K562 (cell line): ENCODE data around the gene ARHGAP23. TPM values are rescaled to one million over a fixed set of nuclear protein-coding genes. Genes with fewer than 3 reads are reported as not detected.

Experiments
- ATAC-seq: fragments of 200-7000 bp; cut with Tn5 transposase; 3 replicates; pipeline ENCODE4 v1.9.1; 2020; ENCODE audit warnings: moderate library complexity
- BruUV-seq: library from RNA; stranded (reverse); fragments of 400-500 nt; replicated peaks from 2 replicates; lab custom pipeline; 2021; lab: Mats Ljungman, UMichigan
- CTCF ChIA-PET: fragments of 300-600 bp; formaldehyde crosslinking; extraction: SDS; loops from one replicate; lab custom pipeline; 2021; ENCODE audit warnings: low intra/inter-chr PET ratio; lab: Yijun Ruan, JAX
- POLR2A ChIA-PET: fragments of 300-600, 350-650 bp; sonication (Branson Sonifier 250); formaldehyde crosslinking; extraction: SDS; loops from one replicate; lab custom pipeline; 2021; ENCODE audit warnings: antibody characterized with exemption, inconsistent platforms; lab: Yijun Ruan, JAX
- DNase-seq, 4 experiments: peaks; one replicate each; pipeline versions ENCODE4 v3.0.0 to v3.0.0-alpha.2; 2011 to 2018; ENCODE audit warnings: low spot score in 3 of 4, mixed read lengths in 3 of 4; ENCODE audit errors: extremely low read depth in 1 of 4
- FAIRE-seq: peaks from 2 replicates; lab custom pipeline; 2011; peaks lifted over from hg19 to GRCh38; lab: Jason Lieb, UNC
- H2AFZ ChIP-seq: 2 replicates; pipeline ENCODE4 v1.6.0; 2011; ENCODE audit warnings: low read depth, low read length, control low read depth, inconsistent platforms
- H3K27ac ChIP-seq: fragments of 200-600 bp; 3 replicates; pipeline ENCODE4 v1.8.0; 2011; ENCODE audit warnings: low read depth, mild to moderate bottlenecking, control low read depth, inconsistent platforms, low read length, moderate library complexity, mixed read lengths; ENCODE audit errors: extremely low read depth
- H3K27me3 ChIP-seq, 2 experiments: fragments of 300-600 bp in 1 of 2; 2 replicates in 1 of 2; 3 replicates in 1 of 2; pipeline versions ENCODE4 v1.6.0 to v1.8.0; 2011; ENCODE audit warnings: inconsistent platforms in 2 of 2, low read length in 2 of 2, mild to moderate bottlenecking in 1 of 2, mixed read lengths in 1 of 2, moderate library complexity in 1 of 2; ENCODE audit not compliant: control insufficient read depth in 2 of 2, insufficient read depth in 2 of 2
- H3K36me3 ChIP-seq: fragments of 300-600 bp; 3 replicates; pipeline ENCODE4 v1.8.0; 2011; ENCODE audit warnings: mild to moderate bottlenecking, low read length, inconsistent platforms; ENCODE audit not compliant: control insufficient read depth, insufficient read depth
- H3K4me1 ChIP-seq, 2 experiments: fragments of 200-600 bp in 1 of 2; replicated peaks in 1 of 2; 2 replicates in 1 of 2; 3 replicates in 1 of 2; pipeline versions ENCODE4 v1.5.1 to v1.8.0; 2011; ENCODE audit warnings: inconsistent platforms in 2 of 2, low read length in 2 of 2, mild to moderate bottlenecking in 1 of 2, mixed read lengths in 1 of 2, moderate library complexity in 1 of 2; ENCODE audit not compliant: control insufficient read depth in 2 of 2, insufficient read depth in 2 of 2
- H3K4me2 ChIP-seq: 2 replicates; pipeline ENCODE4 v1.6.1; 2011; ENCODE audit warnings: low read length, control low read depth, inconsistent platforms, mixed read lengths; ENCODE audit not compliant: insufficient read depth
- H3K4me3 ChIP-seq: fragments of 200-600 bp; sonication (generic), shearing (Covaris generic); 2 replicates; pipeline ENCODE4 v1.5.1; 2016; ENCODE audit warnings: control low read depth, inconsistent platforms
- H3K79me2 ChIP-seq: fragments of 200-600 bp; 3 replicates; pipeline ENCODE4 v1.8.0; 2011; ENCODE audit warnings: low read length, inconsistent platforms; ENCODE audit not compliant: control insufficient read depth, insufficient read depth
- H3K9ac ChIP-seq, 2 experiments: 2 replicates each; pipeline versions ENCODE4 v1.6.0 to v1.6.1; 2011; ENCODE audit warnings: low read depth in 2 of 2, low read length in 2 of 2, control low read depth in 1 of 2, inconsistent platforms in 1 of 2, mild to moderate bottlenecking in 1 of 2, mixed read lengths in 1 of 2; ENCODE audit not compliant: insufficient read depth in 1 of 2
- H3K9me1 ChIP-seq: one replicate; pipeline ENCODE4 v1.6.0; 2011; ENCODE audit warnings: inconsistent platforms, mild to moderate bottlenecking, low read length, moderate library complexity; ENCODE audit not compliant: control insufficient read depth, insufficient read depth
- H3K9me3 ChIP-seq: replicated peaks from 2 replicates; pipeline ENCODE4 v1.5.1; 2011; ENCODE audit warnings: low read depth, low read length, inconsistent platforms; ENCODE audit not compliant: control insufficient read depth, insufficient read depth
- H4K20me1 ChIP-seq: replicated peaks from 2 replicates; pipeline ENCODE4 v1.6.1; 2011; ENCODE audit warnings: low read length, inconsistent platforms, mixed read lengths; ENCODE audit not compliant: control insufficient read depth, insufficient read depth
- CBX5 ChIP-seq: IDR thresholded peaks from 2 replicates; pipeline ENCODE4 v1.6.1; 2014; ENCODE audit warnings: low read depth, borderline replicate concordance
- CCNT2 ChIP-seq: IDR thresholded peaks from 2 replicates; pipeline ENCODE4 v1.6.1; 2011; ENCODE audit warnings: borderline replicate concordance, low read depth, mild to moderate bottlenecking, moderate library complexity, mixed read lengths, low read length; ENCODE audit not compliant: insufficient read length; ENCODE audit errors: extremely low read depth
- FOXJ3 ChIP-seq: sonication (generic); formaldehyde crosslinking; IDR thresholded peaks from 2 replicates; pipeline ENCODE4 v1.4.0; 2020; ENCODE audit warnings: mild to moderate bottlenecking, missing genetic modification reagents
- KDM5B ChIP-seq: fragments of 200-600 bp; sonication (generic); IDR thresholded peaks from 2 replicates; pipeline ENCODE4 v1.6.1; 2012; ENCODE audit warnings: low read depth, mild to moderate bottlenecking, moderate library complexity, low read length, control low read depth, inconsistent platforms; ENCODE audit not compliant: insufficient replicate concordance
- SIN3B ChIP-seq: fragments of 450-650 bp; IDR thresholded peaks from 2 replicates; pipeline ENCODE4 v1.6.1; 2017; ENCODE audit warnings: low read depth, mild to moderate bottlenecking, moderate library complexity
- SIRT6 ChIP-seq: IDR thresholded peaks from one replicate; pipeline ENCODE4 v1.6.1; 2012; ENCODE audit warnings: low read depth, mild to moderate bottlenecking, control low read depth, inconsistent platforms, low read length, moderate library complexity
- STAT6 ChIP-seq: sonication (generic); formaldehyde crosslinking; IDR thresholded peaks from 2 replicates; pipeline ENCODE4 v1.8.1; 2023; ENCODE audit warnings: mild to moderate bottlenecking, missing genetic modification reagents
- TRIM28 ChIP-seq: fragments of 450-650 bp; IDR thresholded peaks from 2 replicates; pipeline ENCODE4 v1.6.1; 2017
- YY1 ChIP-seq, 3 experiments: IDR thresholded peaks; 2 replicates each; pipeline ENCODE4 v1.6.1; 2011; ENCODE audit warnings: low read length in 2 of 3, mild to moderate bottlenecking in 2 of 3, moderate library complexity in 2 of 3, borderline replicate concordance in 1 of 3, control low read depth in 1 of 3, low read depth in 1 of 3; ENCODE audit not compliant: insufficient read depth in 3 of 3, insufficient replicate concordance in 2 of 3, control insufficient read depth in 1 of 3, insufficient read length in 1 of 3; ENCODE audit errors: extremely low read depth in 1 of 3
- ZC3H11A ChIP-seq: IDR thresholded peaks from 2 replicates; pipeline ENCODE4 v1.6.1; 2012; ENCODE audit warnings: low read depth, low read length, improper control_type of control experiment
- ZNF217 ChIP-seq: sonication (generic); formaldehyde crosslinking; IDR thresholded peaks from 2 replicates; pipeline ENCODE4 v1.8.0; 2022; ENCODE audit warnings: mild to moderate bottlenecking, missing genetic modification reagents
- ZNF263 ChIP-seq: sonication (generic); formaldehyde crosslinking; IDR thresholded peaks from 2 replicates; pipeline ENCODE4 v1.8.0; 2022; ENCODE audit warnings: mild to moderate bottlenecking, missing genetic modification reagents, borderline replicate concordance
- ZNF408 ChIP-seq: fragments of 250-450 bp; sonication (Bioruptor Pico); IDR thresholded peaks from 2 replicates; pipeline ENCODE4 v1.4.0; 2020; ENCODE audit warnings: low read depth, mild to moderate bottlenecking, moderate library complexity
- ZNF644 ChIP-seq: fragments of 200-800 bp; sonication (Bioruptor generic); IDR thresholded peaks from 2 replicates; pipeline ENCODE4 v1.6.1; 2016; ENCODE audit warnings: low read depth, missing genetic modification characterization, missing compliant biosample characterization
- ZNF77 ChIP-seq: fragments of 250-450 bp; sonication (Bioruptor Pico); IDR thresholded peaks from 2 replicates; pipeline ENCODE4 v1.5.0; 2020
- WGBS: fragments of 100-300 bp; shearing (Covaris generic); methylation state at CpG from one replicate; pipeline ENCODE4 v1.1.6; 2016; ENCODE audit warnings: low coverage, mixed read lengths; ENCODE audit not compliant: insufficient coverage; ENCODE audit errors: missing lambda C conversion rate; 5-methylcytosine and 5-hydroxymethylcytosine counted together
- in situ Hi-C: fragments of 300-500 bp; cut with MboI; formaldehyde crosslinking; loops from 4 replicates; pipeline ENCODE4 v1.15.0; 2018; ENCODE audit warnings: inconsistent platforms, mixed read lengths
- intact Hi-C: fragments of 100-400 bp; cut with micrococcal nuclease; formaldehyde crosslinking; loops from 2 replicates; pipeline ENCODE4 v1.14.2; 2022
- polyA plus RNA-seq, 8 experiments: library from polyadenylated mRNA; depleted of rRNA in 4 of 8; stranded (reverse) in 5 of 8; unstranded in 3 of 8; fragments of >200 nt; fragmentation: Nextera tagmentation in 2 of 8; fragmentation: Illumina TruSeq in 1 of 8; extraction: Ambion mirVana in 2 of 8; extraction: Trizol in 1 of 8; gene quantifications; 2 replicates each; pipeline versions ENCODE4 v1.2.1 to v1.2.3, GENCODE V29; 2011 to 2014; ENCODE audit warnings: inconsistent platforms in 1 of 8, missing spikeins in 1 of 8
- total RNA-seq, 7 experiments: library from RNA; depleted of rRNA in 6 of 7; stranded (reverse); fragments of >200 nt in 6 of 7; fragmentation: Illumina TruSeq in 2 of 7; extraction: Trizol in 2 of 7; gene quantifications; 2 replicates each; pipeline versions ENCODE4 v1.2.1 to v1.2.3, GENCODE V29; 2011 to 2021; ENCODE audit warnings: low replicate concordance in 1 of 7

The ARHGAP23 gene
- total and polyA plus RNA-seq, 9 of the 15 experiments (the other 6 are each of a cell fraction or from before 2014, with no cell fraction given): 0.01 to 2.7 (median 0.70) TPM

- Histone ChIP-seq H3K79me2 (no peaks in the 10 kb centered on the region), H3K4me2 (no peak overlapping the region)
- TF ChIP-seq SIN3B (no peak), STAT6 (no peak), ZNF263 (CRISPR knock-in tag) (no peak), ZNF77 (no peak), TRIM28 (no peak), ZNF644 (tag) (no peak), ZNF217 (no peak), CCNT2 (no peak), KDM5B (no peak), CBX5 (no peak), FOXJ3 (CRISPR knock-in tag) (no peak), SIRT6 (no peak), ZNF408 (no peak), YY1 (IDR thresholded peaks at IDR 0.05; ENCODE audit: borderline replicate concordance in 1 of 3, control insufficient read depth in 1 of 3, extremely low read depth in 1 of 3, insufficient read depth in 3 of 3, insufficient read length in 1 of 3, insufficient replicate concordance in 2 of 3, low read depth in 1 of 3, low read length in 2 of 3) (no peak), ZC3H11A (no peak)
Measured at GRCh38 chr17:38454532-38454931, 26.3 kb downstream of the ARHGAP23 start.

More at GRCh38 chr17:38454532-38454931, 26.3 kb downstream of the ARHGAP23 start:
- peaks cover 6 to 22% of the 10 kb centered on the region in 2 experiments; a peak in 4 of 5 replicates for H3K4me1 ChIP-seq
- H3K9me1 ChIP-seq: no peaks in the 10 kb centered on the region
- no peak overlapping the region for H3K4me3 ChIP-seq
- no TSS peak for BruUV-seq
- H3K27me3 ChIP-seq: peaks cover 13 to 74% of the 10 kb centered on the region in 2 experiments
- H2AFZ ChIP-seq: no peak overlapping the region
- no peaks in the 10 kb centered on the region for H3K36me3 ChIP-seq
- WGBS: 3% methylated on average over 10 of the region's 12 CpGs
- in situ Hi-C loops: no loop called here
- ATAC-seq (no peak), FAIRE-seq (no peak), DNase-seq (no peak)
- no peak overlapping the region for H3K27ac ChIP-seq
- ChIA-PET CTCF (no interaction called here), POLR2A (interaction anchor here (0.9 kb wide), 1 partner anchor 14 kb away, joined by 3 read pairs; no protein-coding TSS in a partner anchor)
- H3K9me3 ChIP-seq: no peaks in the 10 kb centered on the region
- H3K9ac ChIP-seq: no peak overlapping the region
- peaks cover 9% of the 10 kb centered on the region; the same call in 1 of the 2 replicates for H4K20me1 ChIP-seq
- intact Hi-C loops: no loop called here
